Activated naive CD4-positive, alpha-beta T cell treated with anti-CD3 and anti-CD28 coated beads, Interleukin-2, amount 50 U/mL, for 24 hours (primary cell): ENCODE results near the gene BTBD2.
A peak's percentile ranks its signal among the peaks of the same experiment; 100 is the strongest.

Experiments used
- H3K27ac Mint-ChIP-seq: one replicate; pipeline ENCODE4 v1.8.0; 2021; ENCODE audit warnings: mild to moderate bottlenecking, mixed read lengths
- H3K27me3 Mint-ChIP-seq: one replicate; pipeline ENCODE4 v1.8.0; 2021; ENCODE audit warnings: mixed read lengths
- H3K36me3 Mint-ChIP-seq: one replicate; pipeline ENCODE4 v1.8.0; 2021; ENCODE audit warnings: mixed read lengths
- H3K4me1 Mint-ChIP-seq: one replicate; pipeline ENCODE4 v1.8.0; 2021; ENCODE audit warnings: mixed read lengths
- H3K4me3 Mint-ChIP-seq: one replicate; pipeline ENCODE4 v1.8.0; 2021; ENCODE audit warnings: mild to moderate bottlenecking, mixed read lengths
- H3K9me3 Mint-ChIP-seq: one replicate; pipeline ENCODE4 v1.8.0; 2021; ENCODE audit warnings: mixed read lengths

BTBD2 gene

DNA sequence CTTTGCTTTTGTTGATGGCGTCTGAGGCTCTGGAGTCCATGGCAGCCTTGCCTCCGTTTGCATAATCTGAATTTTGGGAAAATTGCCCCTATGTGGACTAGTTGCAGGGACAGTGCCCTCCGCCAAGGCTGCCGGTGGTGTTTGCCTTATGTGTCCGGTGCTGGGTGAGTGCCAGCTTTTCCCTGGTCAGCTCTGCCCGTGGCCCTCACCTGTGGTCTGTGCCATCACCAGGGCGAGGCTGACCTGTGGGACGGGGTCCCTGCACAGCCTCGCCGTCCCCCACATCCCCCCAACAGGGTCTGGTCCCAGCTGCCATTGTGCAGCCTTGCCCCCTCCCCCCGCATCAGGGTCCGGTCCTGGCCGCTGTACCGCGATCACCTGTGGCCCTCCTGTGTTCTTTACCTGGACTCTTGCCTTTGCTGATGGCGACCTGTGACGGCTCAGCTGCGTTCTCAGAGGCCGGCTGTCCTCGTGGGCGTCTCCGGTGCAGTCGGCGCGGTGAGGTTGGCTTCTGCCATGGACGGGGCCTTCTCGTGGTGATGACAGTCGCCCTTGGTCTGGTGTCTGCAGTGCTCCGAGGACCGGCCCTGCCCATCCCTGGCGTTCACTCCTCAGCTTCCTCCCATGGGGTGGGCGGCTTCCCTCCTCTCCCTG, 61.9 kb downstream of the BTBD2 start:
- Mint-ChIP-seq H3K36me3 (no peaks in the 10 kb centered on the region), H3K4me3 (no peak overlapping the region), H3K9me3 (no peaks in the 10 kb centered on the region), H3K27me3 (no peaks in the 10 kb centered on the region), H3K27ac (no peak overlapping the region), H3K4me1 (peaks cover 20% of the 10 kb centered on the region)

DNA sequence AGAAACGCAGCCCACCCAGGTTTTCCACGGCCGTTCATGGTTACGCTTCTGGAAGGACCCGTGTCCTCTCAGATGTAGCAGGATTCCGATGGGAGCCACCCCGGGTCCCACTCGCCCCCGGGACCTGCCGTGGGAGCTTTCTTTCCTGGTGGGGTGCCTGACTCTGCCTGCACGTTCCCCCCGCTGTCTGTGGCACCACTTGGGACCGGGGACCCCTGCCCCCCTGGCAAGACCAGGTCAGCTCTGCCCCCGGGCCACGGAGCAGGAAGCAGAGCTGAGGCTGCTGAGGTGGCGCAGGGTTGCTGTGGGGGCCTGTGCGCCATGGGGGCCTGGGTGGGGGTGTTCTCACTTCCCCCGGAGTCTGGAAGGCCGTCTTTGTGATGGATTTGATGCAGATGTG, 62.5 kb downstream of the BTBD2 start:
- Mint-ChIP-seq H3K4me1 (peaks cover 23% of the 10 kb centered on the region), H3K36me3 (no peaks in the 10 kb centered on the region), H3K4me3 (no peak overlapping the region), H3K9me3 (no peaks in the 10 kb centered on the region), H3K27me3 (no peaks in the 10 kb centered on the region), H3K27ac (no peak overlapping the region)

DNA sequence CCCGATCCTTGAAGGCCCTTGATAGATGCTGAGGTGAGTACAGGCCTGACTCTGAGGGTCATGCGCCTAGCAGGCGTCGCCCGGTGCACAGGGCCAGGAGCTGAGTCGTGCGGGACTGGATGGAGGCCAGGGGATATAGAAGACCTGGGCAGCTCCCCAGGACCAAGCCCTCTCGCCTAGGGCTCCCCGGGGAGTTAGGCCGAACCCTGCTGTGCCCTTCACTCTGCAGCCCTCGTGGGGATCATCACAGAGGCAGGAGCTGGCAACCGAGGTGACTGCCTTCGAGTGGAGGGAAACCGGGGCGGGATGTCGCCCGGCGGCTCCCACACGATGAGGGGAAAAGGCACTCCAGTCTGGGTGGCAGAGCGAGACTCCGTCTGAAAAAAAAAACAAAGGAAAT, 62.9 kb downstream of the BTBD2 start:
- Mint-ChIP-seq H3K27me3 (no peaks in the 10 kb centered on the region), H3K27ac (no peak overlapping the region), H3K4me3 (no peak overlapping the region), H3K36me3 (no peaks in the 10 kb centered on the region), H3K9me3 (no peaks in the 10 kb centered on the region), H3K4me1 (peaks cover 23% of the 10 kb centered on the region)

DNA sequence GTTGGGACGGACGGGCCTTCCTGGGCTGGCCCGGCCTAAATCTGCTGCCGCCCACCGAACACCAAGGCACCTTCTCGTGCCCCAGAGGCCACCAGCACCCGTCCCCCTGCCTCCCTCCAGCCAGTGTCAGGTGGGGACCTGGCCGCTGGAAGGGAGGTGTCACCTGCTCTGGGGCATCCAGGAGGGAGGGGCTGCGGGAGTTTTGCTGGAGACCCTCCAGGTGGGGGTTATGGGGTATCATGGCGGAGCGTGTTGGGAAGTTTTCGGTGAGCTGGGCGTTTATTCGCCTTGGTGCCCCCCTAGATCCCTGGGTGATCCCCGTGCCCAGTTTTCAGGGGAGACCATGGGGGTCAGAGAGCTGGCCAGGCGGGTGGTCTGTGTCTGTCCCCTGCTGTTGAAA, 64.9 kb downstream of the BTBD2 start:
- Mint-ChIP-seq H3K9me3 (no peaks in the 10 kb centered on the region), H3K36me3 (no peaks in the 10 kb centered on the region), H3K4me1 (peaks cover 19% of the 10 kb centered on the region), H3K27me3 (no peaks in the 10 kb centered on the region), H3K27ac (no peak overlapping the region), H3K4me3 (no peak overlapping the region)

DNA sequence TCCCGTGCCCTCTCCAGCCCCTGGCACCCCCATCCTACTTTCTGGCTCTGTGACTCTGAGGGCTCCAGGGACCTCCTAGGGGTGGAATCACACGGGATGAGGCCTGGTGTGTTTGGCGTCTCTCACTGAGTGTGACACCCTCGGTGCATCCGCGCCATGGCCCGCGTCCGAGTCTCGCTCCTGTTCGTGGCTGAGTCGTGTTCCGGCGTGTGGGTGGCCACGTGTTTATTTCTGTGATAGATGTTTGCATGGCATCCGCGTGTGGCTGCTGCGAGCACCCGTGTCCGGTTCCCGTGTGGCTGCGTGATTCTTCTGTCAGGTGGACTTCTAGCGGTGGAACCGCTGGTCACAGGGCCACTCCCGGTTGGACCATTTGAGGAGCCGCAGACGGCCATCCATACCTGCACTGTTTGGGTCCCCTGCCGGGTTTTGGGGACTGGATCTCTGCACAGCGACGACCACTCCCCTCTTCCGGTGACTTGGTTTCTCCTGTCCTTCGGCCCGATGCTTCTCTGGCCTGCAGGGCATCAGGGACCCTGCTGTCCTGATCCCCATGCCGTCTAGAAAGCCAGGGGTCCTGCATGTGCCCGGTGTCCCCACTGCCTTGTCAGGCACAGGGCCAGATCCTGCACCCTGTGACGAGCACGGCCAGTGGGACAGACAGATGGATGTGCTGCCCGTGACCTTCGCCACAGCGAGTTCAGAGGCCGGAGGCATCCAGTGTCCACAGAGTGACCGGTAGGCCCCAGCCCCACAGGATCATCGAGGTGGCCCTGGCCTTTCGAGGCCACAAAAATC, 66.0 kb downstream of the BTBD2 start:
- Mint-ChIP-seq H3K9me3 (no peaks in the 10 kb centered on the region), H3K4me3 (no peak overlapping the region), H3K27ac (no peak overlapping the region), H3K4me1 (peaks cover 24% of the 10 kb centered on the region), H3K27me3 (no peaks in the 10 kb centered on the region), H3K36me3 (no peaks in the 10 kb centered on the region)

DNA sequence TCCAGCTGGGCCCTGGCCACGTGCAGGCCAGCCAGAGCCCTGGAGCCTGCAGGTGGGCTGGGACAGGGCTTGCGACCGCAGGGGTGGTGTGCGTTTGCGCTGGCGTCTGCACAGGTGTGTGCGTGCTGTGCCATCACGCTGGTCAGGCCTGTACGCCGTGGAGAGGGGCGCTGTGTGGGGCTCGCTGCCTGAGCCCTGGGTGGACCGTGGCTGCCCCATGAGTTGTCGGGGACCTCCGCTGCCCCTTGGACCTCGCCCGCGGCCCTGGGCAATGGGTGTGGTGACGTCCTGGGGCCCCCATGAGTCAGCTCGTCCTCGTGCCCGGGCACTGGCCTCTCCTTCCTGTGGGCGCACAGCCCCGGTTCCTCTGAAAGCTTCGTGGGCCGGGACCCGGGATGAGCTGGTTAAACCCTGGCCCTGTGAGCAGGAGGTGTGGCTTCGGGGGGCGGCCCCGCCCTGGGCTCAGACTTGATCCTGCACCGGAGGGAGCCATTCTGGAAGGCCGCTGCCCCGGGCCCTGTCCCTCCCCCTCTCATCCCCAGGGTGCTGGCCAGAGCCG, 67.8 kb downstream of the BTBD2 start:
- Mint-ChIP-seq H3K27ac (no peak overlapping the region), H3K4me3 (no peak overlapping the region), H3K36me3 (no peaks in the 10 kb centered on the region), H3K9me3 (no peaks in the 10 kb centered on the region), H3K27me3 (no peaks in the 10 kb centered on the region), H3K4me1 (peaks cover 38% of the 10 kb centered on the region)

DNA sequence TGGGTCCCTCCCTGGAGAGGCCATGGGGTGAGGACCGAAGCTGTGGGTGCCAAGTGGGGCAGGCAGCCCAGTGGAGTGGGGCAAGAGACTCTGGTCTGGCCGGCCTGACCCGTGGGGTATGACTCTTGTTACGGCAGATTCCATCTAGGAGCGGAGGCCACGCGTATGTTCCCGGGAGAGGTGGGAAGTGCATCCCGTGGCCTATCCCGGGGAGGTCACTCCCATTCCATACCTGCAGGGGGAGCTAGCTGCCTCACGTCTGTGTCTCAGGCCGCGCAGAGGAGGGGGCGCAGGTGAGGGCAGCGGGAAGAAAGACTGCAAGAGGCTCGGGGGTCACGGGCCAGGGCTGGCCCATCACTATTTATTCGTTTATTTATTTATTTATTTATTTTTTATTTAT, 69.6 kb downstream of the BTBD2 start:
- H3K27me3 Mint-ChIP-seq: no peaks in the 10 kb centered on the region
- H3K4me1 Mint-ChIP-seq: peaks cover 36% of the 10 kb centered on the region
- no peak overlapping the region for H3K4me3 Mint-ChIP-seq
- no peaks in the 10 kb centered on the region for H3K9me3 Mint-ChIP-seq
- H3K36me3 Mint-ChIP-seq: no peaks in the 10 kb centered on the region
- H3K27ac Mint-ChIP-seq: peak overlapping the region; percentile 8

DNA sequence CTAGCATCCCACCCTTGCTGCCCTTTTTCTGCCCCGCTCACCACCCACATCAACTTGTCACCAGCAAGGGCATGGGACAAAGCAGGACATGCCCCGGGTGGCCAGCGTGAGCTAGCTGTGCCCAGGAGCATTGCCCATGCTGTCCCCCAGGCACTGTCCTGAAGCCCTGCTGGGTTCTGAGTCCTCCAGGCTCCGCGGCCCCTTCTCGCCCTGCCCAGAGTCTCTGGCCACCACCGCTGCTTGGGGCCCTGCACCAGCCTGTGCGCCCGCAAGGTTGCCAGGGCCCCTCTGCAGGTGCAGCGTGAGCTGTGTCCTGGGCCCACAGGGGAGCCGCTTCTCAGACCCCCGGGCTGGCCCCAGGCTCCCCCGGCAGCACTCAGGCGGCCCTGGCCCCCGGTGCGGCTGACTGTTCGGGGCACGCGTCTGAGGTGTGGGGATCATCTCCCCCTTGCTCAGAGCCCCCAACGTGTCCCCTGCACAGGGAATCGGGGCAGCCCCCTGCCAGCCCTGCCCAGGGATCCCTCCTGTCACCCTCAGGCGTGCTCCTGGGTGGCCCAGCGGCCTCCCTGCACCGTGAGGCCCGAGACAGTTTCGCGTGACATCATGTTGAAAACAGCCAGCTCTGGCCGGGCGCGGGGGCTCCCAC, 70.5 kb downstream of the BTBD2 start:
- Mint-ChIP-seq H3K27me3 (no peaks in the 10 kb centered on the region), H3K36me3 (no peaks in the 10 kb centered on the region), H3K4me1 (peaks cover 40% of the 10 kb centered on the region), H3K4me3 (no peak overlapping the region), H3K27ac (no peak overlapping the region), H3K9me3 (no peaks in the 10 kb centered on the region)

DNA sequence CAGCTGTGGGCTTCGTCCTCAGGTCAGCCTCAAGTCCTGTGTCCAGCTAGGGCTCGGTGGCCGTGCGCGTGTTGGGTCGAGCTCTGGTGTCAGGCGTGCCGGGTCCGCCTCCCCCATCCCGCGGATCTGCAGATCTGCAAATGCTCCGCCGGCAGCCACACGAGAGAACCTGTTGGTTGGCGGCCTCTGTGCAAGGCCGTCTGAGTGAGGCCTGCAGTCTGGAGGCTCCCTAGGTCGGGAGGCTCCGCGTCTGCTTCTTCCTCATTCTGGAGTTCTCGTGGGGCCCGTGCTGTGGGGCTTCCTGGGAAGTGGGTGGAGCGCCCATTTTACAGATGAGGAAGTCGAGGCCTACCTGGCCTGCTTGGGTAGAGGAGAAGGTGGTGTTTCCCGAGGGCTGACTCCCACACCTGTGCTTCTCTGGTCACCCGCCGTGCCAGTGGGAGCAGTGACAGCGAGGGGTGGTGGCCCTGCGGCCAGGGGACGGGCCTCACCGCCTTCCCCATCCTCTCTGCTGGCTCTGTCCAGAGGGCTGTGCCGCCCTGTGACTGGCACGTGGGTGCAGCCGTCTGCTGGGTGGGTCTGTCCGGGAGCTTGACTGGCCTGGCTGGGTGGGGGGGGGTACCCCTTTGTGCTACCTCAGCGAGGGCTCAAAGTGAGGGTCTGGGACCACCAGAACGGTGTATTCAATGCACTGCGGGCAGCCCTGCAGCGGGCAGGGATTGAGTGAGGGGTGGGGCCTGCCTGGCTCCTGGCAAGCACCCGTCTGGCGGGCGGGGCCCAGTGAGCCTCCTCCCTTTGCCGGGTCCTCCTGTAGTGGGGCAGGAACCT, 71.2 kb downstream of the BTBD2 start:
- no peaks in the 10 kb centered on the region for H3K36me3 Mint-ChIP-seq
- peaks cover 44% of the 10 kb centered on the region for H3K4me1 Mint-ChIP-seq
- peak overlapping the region; percentile 52 for H3K4me3 Mint-ChIP-seq
- H3K9me3 Mint-ChIP-seq: no peaks in the 10 kb centered on the region
- H3K27ac Mint-ChIP-seq: no peak overlapping the region
- no peaks in the 10 kb centered on the region for H3K27me3 Mint-ChIP-seq

DNA sequence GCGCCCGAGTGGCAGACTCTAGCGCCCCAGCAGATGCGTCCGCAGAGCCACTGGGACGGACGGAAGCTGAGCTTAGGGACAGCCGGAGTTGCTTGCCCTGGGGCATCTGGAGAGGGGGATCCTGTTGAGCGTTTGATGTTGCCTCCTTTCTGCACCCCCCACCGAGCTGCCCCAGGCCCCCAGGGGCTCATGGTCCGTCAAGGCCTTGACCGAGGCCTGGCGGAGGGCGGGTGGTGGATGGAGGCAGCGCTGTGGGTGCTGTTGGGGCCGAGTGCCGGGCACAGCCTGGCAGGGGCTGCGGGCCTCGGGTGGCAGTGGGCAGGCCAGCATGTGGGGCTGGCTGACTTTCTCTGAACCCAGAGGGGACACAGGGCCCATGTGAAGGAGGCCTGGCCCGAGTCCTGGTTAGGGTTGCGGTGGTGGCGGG, 71.8 kb downstream of the BTBD2 start:
- H3K36me3 Mint-ChIP-seq: no peaks in the 10 kb centered on the region
- H3K4me1 Mint-ChIP-seq: peaks cover 38% of the 10 kb centered on the region
- H3K27me3 Mint-ChIP-seq: no peaks in the 10 kb centered on the region
- peak overlapping the region; percentile 68 for H3K27ac Mint-ChIP-seq
- H3K9me3 Mint-ChIP-seq: no peaks in the 10 kb centered on the region
- peak overlapping the region; percentile 91 for H3K4me3 Mint-ChIP-seq

DNA sequence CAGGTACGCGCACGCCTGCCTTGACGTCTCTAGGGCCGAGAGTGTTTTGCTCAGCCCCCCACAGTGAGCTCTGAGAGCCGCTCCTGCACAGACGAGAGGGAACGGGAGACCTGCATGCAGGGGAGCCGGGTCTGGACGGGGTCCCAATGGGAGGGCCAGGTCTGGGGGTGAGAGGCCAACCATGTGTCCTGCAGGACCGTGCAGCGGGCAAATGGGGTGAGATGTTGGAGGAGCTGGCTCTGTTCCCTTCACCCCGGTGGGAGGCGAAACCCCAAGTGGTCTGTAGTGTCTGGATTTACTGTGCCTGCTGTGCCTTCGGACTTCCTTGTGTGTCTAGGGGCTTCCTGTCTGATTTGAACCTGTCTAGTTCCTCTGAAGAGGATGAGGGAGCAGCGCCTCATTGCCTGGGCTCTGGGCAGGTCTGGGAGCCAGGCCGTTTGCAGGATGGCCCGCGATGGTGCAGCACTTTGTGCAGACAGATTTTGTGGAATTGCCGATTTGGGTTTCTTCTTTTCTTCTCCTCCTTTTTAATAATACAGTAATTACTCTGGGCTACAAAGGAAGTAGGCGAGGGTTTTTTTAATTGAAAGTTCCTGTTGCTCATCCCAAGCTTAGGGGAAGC, 72.5 kb downstream of the BTBD2 start:
- peaks cover 34% of the 10 kb centered on the region for H3K4me1 Mint-ChIP-seq
- peak overlapping the region; percentile 94 for H3K27ac Mint-ChIP-seq
- peak overlapping the region; percentile 91 for H3K4me3 Mint-ChIP-seq
- H3K9me3 Mint-ChIP-seq: no peaks in the 10 kb centered on the region
- H3K27me3 Mint-ChIP-seq: no peaks in the 10 kb centered on the region
- H3K36me3 Mint-ChIP-seq: no peaks in the 10 kb centered on the region

DNA sequence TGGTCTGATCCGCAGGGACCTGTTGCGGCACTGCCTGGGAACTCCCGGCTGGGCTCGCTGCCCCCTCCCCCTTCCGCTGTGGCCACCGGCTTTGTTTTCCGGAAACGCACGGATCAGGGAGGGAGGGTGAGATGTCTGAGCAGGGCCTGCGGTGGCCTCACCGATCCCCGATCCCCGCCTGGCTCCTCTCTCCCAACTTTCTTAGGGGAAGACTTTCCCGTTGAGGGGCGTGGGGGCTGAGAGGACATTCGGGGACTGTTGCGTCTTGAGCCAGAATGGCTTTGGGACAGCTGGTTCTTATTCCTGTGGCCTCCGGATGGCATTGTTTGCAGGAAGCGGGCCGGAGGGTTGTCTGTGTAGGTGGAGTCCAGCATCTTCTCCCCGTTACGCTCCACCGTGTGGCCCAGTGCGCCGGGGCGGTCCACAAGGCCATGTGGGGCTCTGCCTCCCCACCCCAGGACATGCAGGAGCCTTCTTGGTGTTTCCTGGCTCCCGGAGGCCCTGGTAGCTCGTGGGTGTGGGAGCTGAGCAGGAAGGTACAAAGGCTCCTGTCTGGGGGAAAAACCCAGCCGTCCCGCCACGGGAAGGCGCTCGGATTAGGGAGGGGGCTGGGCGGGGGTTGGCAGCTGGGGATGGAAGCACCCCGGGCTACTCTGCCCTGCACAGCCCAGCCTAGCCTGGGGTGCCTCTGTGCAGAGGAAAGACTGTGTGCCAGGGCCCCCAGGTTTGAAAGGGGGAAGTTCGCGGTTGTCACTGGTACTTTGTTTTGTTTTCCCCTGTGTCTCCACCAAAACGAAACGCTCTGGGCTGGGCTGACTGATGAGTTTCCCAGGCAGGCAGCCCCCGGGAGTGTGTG, 73.2 kb downstream of the BTBD2 start:
- Mint-ChIP-seq H3K4me3 (peak overlapping the region; percentile 91), H3K36me3 (no peaks in the 10 kb centered on the region), H3K27ac (peak overlapping the region; percentile 94), H3K9me3 (no peaks in the 10 kb centered on the region), H3K4me1 (peaks cover 34% of the 10 kb centered on the region), H3K27me3 (no peaks in the 10 kb centered on the region)

DNA sequence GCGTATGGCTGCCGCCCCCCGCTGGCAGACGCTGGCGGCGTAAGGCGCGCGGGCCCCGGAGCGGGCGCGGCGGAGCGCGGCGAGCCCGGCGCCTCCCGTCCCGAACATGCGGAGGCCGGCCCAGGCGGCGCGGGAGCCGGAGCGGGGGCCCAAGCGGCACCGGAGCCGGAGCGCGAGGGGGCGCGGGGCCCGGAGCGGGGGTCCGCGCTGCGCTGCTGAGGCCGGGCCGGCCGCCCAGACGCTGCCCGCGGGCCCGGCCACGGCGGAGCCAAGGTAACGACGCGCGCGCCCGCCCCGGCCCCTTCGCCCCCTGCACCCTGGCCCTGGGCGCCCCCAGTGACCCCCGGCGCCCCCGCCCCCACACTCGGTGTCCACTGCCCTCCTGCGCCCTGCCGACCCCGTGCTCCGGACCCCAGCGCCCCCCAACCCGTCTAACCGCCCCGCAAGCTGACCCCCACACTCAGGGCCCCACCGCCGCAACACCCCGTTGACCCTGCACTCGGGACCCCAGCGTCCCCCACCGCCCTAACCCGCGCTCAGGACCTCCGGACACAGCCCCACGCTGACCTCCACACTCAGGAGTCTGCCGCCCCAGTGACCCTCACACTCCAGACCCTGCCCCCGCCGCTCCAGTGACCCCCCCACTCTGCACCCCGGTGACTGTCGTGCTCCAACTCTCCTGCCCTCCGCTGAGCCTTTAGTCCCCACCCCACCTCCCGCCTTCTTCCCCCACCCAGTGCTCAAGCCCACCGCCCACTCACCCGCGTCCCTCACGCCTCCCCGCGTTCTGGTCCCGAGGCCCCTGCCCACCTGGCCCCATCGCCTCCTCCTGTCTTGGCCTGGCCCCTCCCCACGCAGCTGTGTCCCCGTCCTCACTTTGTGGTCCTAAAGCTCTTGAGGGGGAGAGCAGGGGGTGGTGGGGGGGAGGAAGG, 74.1 kb downstream of the BTBD2 start, which contains the start of gene CSNK1G2:
Gene CSNK1G2 (plus strand): TSS at position 27 of the 932 bp plus-strand sequence. CDS start 28,601 bp downstream, outside the sequence.
- H3K27ac Mint-ChIP-seq: peak within 1 kb of the TSS; percentile 95
- no peaks in the 10 kb centered on the region for H3K9me3 Mint-ChIP-seq
- H3K4me3 Mint-ChIP-seq: peak within 1 kb of the TSS; percentile 91
- no peaks in the 10 kb centered on the region for H3K36me3 Mint-ChIP-seq
- no peaks in the 10 kb centered on the region for H3K27me3 Mint-ChIP-seq
- H3K4me1 Mint-ChIP-seq: peaks cover 38% of the 10 kb centered on the region
